ENCODE results near the gene NOSTRIN. TPM values are rescaled to one million over a fixed set of nuclear protein-coding genes. Genes with fewer than 3 reads are reported as not detected.
"Not testable (repeated sequence)": the region's sequence is repeated elsewhere in the genome, so short reads cannot be mapped to it uniquely, and the experiment has no call there.

The NOSTRIN gene
- total and polyA plus RNA-seq, 2 donors, result 2.8 to 8.1 TPM

GRCh38 chr2:168784993-168785392 lies 17.4 kb upstream of the NOSTRIN start:
- no peak for DNase-seq (ENCODE audit: low read depth in 6 of 9, low spot score in 9 of 9)
- Histone ChIP-seq H3K9me3 (ENCODE audit: control insufficient read depth in 2 of 2, insufficient read depth in 1 of 2, low read length in 1 of 2) (no peaks in the 10 kb centered on the region), H3K4me3 (ENCODE audit: low read length in 2 of 2) (no peak overlapping the region), H3K27me3 (ENCODE audit: control insufficient read depth in 2 of 2, insufficient read depth in 1 of 2, low read length in 1 of 2) (no peaks in the 10 kb centered on the region), H3K4me1 (ENCODE audit: control insufficient read depth in 2 of 2, insufficient read depth in 2 of 2, low read length in 2 of 2) (no peaks in the 10 kb centered on the region), H3K27ac (ENCODE audit: low read depth in 1 of 2, low read length in 1 of 2) (no peak overlapping the region), H3K36me3 (ENCODE audit: control insufficient read depth in 2 of 2, insufficient read depth in 2 of 2, low read length in 1 of 2) (no peaks in the 10 kb centered on the region)
- WGBS, result 96% methylated on average over 3 of the region's 3 CpGs

GRCh38 chr2:168787098-168787781 lies 15.2 kb upstream of the NOSTRIN start:
- H3K36me3 ChIP-seq (ENCODE audit: control insufficient read depth in 2 of 2, insufficient read depth in 2 of 2, low read length in 1 of 2), result no peaks in the 10 kb centered on the region
- no peaks in the 10 kb centered on the region for H3K27me3 ChIP-seq (ENCODE audit: control insufficient read depth in 2 of 2, insufficient read depth in 1 of 2, low read length in 1 of 2)
- 98% methylated on average over 3 of the region's 3 CpGs for WGBS

GRCh38 chr2:168787782-168788376 lies 14.6 kb upstream of the NOSTRIN start:
- Histone ChIP-seq H3K9me3 (ENCODE audit: control insufficient read depth in 2 of 2, insufficient read depth in 1 of 2, low read length in 1 of 2) (no peaks in the 10 kb centered on the region), H3K27ac (ENCODE audit: low read depth in 1 of 2, low read length in 1 of 2) (no peak overlapping the region), H3K4me1 (ENCODE audit: control insufficient read depth in 2 of 2, insufficient read depth in 2 of 2, low read length in 2 of 2) (no peaks in the 10 kb centered on the region), H3K4me3 (ENCODE audit: low read length in 2 of 2) (no peak overlapping the region), H3K36me3 (ENCODE audit: control insufficient read depth in 2 of 2, insufficient read depth in 2 of 2, low read length in 1 of 2) (no peaks in the 10 kb centered on the region), H3K27me3 (ENCODE audit: control insufficient read depth in 2 of 2, insufficient read depth in 1 of 2, low read length in 1 of 2) (no peaks in the 10 kb centered on the region)
- DNase-seq (ENCODE audit: low read depth in 6 of 9, low spot score in 9 of 9), result no peak
- WGBS, result 98% methylated on average over 1 of the region's 1 CpG

More at GRCh38 chr2:168787098-168787781, 15.2 kb upstream of the NOSTRIN start:
- H3K9me3 ChIP-seq (ENCODE audit: control insufficient read depth in 2 of 2, insufficient read depth in 1 of 2, low read length in 1 of 2), result no peaks in the 10 kb centered on the region
- H3K27ac ChIP-seq (ENCODE audit: low read depth in 1 of 2, low read length in 1 of 2), result no peak overlapping the region
- no peak overlapping the region for H3K4me3 ChIP-seq (ENCODE audit: low read length in 2 of 2)
- no peaks in the 10 kb centered on the region for H3K4me1 ChIP-seq (ENCODE audit: control insufficient read depth in 2 of 2, insufficient read depth in 2 of 2, low read length in 2 of 2)
- no peak for DNase-seq (ENCODE audit: low read depth in 6 of 9, low spot score in 9 of 9)

GRCh38 chr2:168789776-168790175 lies 12.7 kb upstream of the NOSTRIN start:
- Histone ChIP-seq H3K27ac (ENCODE audit: low read depth in 1 of 2, low read length in 1 of 2) (no peak overlapping the region), H3K36me3 (ENCODE audit: control insufficient read depth in 2 of 2, insufficient read depth in 2 of 2, low read length in 1 of 2) (no peaks in the 10 kb centered on the region), H3K27me3 (ENCODE audit: control insufficient read depth in 2 of 2, insufficient read depth in 1 of 2, low read length in 1 of 2) (no peaks in the 10 kb centered on the region), H3K4me1 (ENCODE audit: control insufficient read depth in 2 of 2, insufficient read depth in 2 of 2, low read length in 2 of 2) (no peaks in the 10 kb centered on the region), H3K9me3 (ENCODE audit: control insufficient read depth in 2 of 2, insufficient read depth in 1 of 2, low read length in 1 of 2) (no peaks in the 10 kb centered on the region), H3K4me3 (ENCODE audit: low read length in 2 of 2) (no peak overlapping the region)
- 79% methylated on average over 7 of the region's 7 CpGs for WGBS
- DNase-seq (ENCODE audit: low read depth in 6 of 9, low spot score in 9 of 9), result no peak

- H3K4me1 ChIP-seq (ENCODE audit: control insufficient read depth in 2 of 2, insufficient read depth in 2 of 2, low read length in 2 of 2), result no peaks in the 10 kb centered on the region
- no peak overlapping the region for H3K27ac ChIP-seq (ENCODE audit: low read depth in 1 of 2, low read length in 1 of 2)
- H3K4me3 ChIP-seq (ENCODE audit: low read length in 2 of 2), result no peak overlapping the region
- H3K27me3 ChIP-seq (ENCODE audit: control insufficient read depth in 2 of 2, insufficient read depth in 1 of 2, low read length in 1 of 2), result no peaks in the 10 kb centered on the region
- DNase-seq (ENCODE audit: low read depth in 6 of 9, low spot score in 9 of 9), result no peak
- 97% methylated on average over 5 of the region's 5 CpGs for WGBS
- no peaks in the 10 kb centered on the region for H3K36me3 ChIP-seq (ENCODE audit: control insufficient read depth in 2 of 2, insufficient read depth in 2 of 2, low read length in 1 of 2)
- no peaks in the 10 kb centered on the region for H3K9me3 ChIP-seq (ENCODE audit: control insufficient read depth in 2 of 2, insufficient read depth in 1 of 2, low read length in 1 of 2)
Observed at GRCh38 chr2:168790226-168790902, 12.1 kb upstream of the NOSTRIN start.

GRCh38 chr2:168791140-168791539 lies 11.3 kb upstream of the NOSTRIN start:
- not testable (repeated sequence) for H3K4me3 ChIP-seq (ENCODE audit: low read length in 2 of 2); H3K27me3 ChIP-seq (ENCODE audit: control insufficient read depth in 2 of 2, insufficient read depth in 1 of 2, low read length in 1 of 2); H3K27ac ChIP-seq (ENCODE audit: low read depth in 1 of 2, low read length in 1 of 2); H3K36me3 ChIP-seq (ENCODE audit: control insufficient read depth in 2 of 2, insufficient read depth in 2 of 2, low read length in 1 of 2); H3K4me1 ChIP-seq (ENCODE audit: control insufficient read depth in 2 of 2, insufficient read depth in 2 of 2, low read length in 2 of 2); H3K9me3 ChIP-seq (ENCODE audit: control insufficient read depth in 2 of 2, insufficient read depth in 1 of 2, low read length in 1 of 2); DNase-seq (ENCODE audit: low read depth in 6 of 9, low spot score in 9 of 9)
- WGBS, result 100% methylated on average over 2 of the region's 2 CpGs

GRCh38 chr2:168793596-168793995 lies 8.8 kb upstream of the NOSTRIN start:
- Histone ChIP-seq H3K36me3 (ENCODE audit: control insufficient read depth in 2 of 2, insufficient read depth in 2 of 2, low read length in 1 of 2) (no peaks in the 10 kb centered on the region), H3K27me3 (ENCODE audit: control insufficient read depth in 2 of 2, insufficient read depth in 1 of 2, low read length in 1 of 2) (no peaks in the 10 kb centered on the region), H3K9me3 (ENCODE audit: control insufficient read depth in 2 of 2, insufficient read depth in 1 of 2, low read length in 1 of 2) (no peaks in the 10 kb centered on the region), H3K4me3 (ENCODE audit: low read length in 2 of 2) (no peak overlapping the region), H3K27ac (ENCODE audit: low read depth in 1 of 2, low read length in 1 of 2) (no peak overlapping the region), H3K4me1 (ENCODE audit: control insufficient read depth in 2 of 2, insufficient read depth in 2 of 2, low read length in 2 of 2) (no peaks in the 10 kb centered on the region)
- no peak for DNase-seq (ENCODE audit: low read depth in 6 of 9, low spot score in 9 of 9)
- WGBS, result 21% methylated on average over 2 of the region's 2 CpGs

- Histone ChIP-seq H3K4me1 (ENCODE audit: control insufficient read depth in 2 of 2, insufficient read depth in 2 of 2, low read length in 2 of 2) (no peaks in the 10 kb centered on the region), H3K9me3 (ENCODE audit: control insufficient read depth in 2 of 2, insufficient read depth in 1 of 2, low read length in 1 of 2) (no peaks in the 10 kb centered on the region), H3K27ac (ENCODE audit: low read depth in 1 of 2, low read length in 1 of 2) (no peak overlapping the region), H3K27me3 (ENCODE audit: control insufficient read depth in 2 of 2, insufficient read depth in 1 of 2, low read length in 1 of 2) (no peaks in the 10 kb centered on the region), H3K36me3 (ENCODE audit: control insufficient read depth in 2 of 2, insufficient read depth in 2 of 2, low read length in 1 of 2) (no peaks in the 10 kb centered on the region), H3K4me3 (ENCODE audit: low read length in 2 of 2) (no peak overlapping the region)
- DNase-seq (ENCODE audit: low read depth in 6 of 9, low spot score in 9 of 9), result no peak
- WGBS, result 92% methylated on average over 1 of the region's 1 CpG
Observed at GRCh38 chr2:168794968-168795367, 7.5 kb upstream of the NOSTRIN start.

GRCh38 chr2:168796090-168796577 lies 6.3 kb upstream of the NOSTRIN start:
- Histone ChIP-seq H3K4me3 (ENCODE audit: low read length in 2 of 2) (no peak overlapping the region), H3K27me3 (ENCODE audit: control insufficient read depth in 2 of 2, insufficient read depth in 1 of 2, low read length in 1 of 2) (no peaks in the 10 kb centered on the region), H3K36me3 (ENCODE audit: control insufficient read depth in 2 of 2, insufficient read depth in 2 of 2, low read length in 1 of 2) (no peaks in the 10 kb centered on the region), H3K27ac (ENCODE audit: low read depth in 1 of 2, low read length in 1 of 2) (no peak overlapping the region), H3K9me3 (ENCODE audit: control insufficient read depth in 2 of 2, insufficient read depth in 1 of 2, low read length in 1 of 2) (no peaks in the 10 kb centered on the region), H3K4me1 (ENCODE audit: control insufficient read depth in 2 of 2, insufficient read depth in 2 of 2, low read length in 2 of 2) (no peaks in the 10 kb centered on the region)
- WGBS, result 97% methylated on average over 9 of the region's 9 CpGs
- no peak for DNase-seq (ENCODE audit: low read depth in 6 of 9, low spot score in 9 of 9)
